GM19099 (cell line): Measurements from ENCODE around the gene MIA2.

Experiments used
- POLR2A ChIP-seq: IDR thresholded peaks from 3 replicates; pipeline ENCODE4 v1.6.1; 2011; ENCODE audit warnings: low read depth; ENCODE audit not compliant: insufficient read length; ENCODE audit errors: extremely low read depth

MIA2 gene

GRCh38 chr14:39368261-39368959 lies 134.7 kb downstream of the MIA2 start:
- TF ChIP-seq POLR2A = no peak

- no peak for TF ChIP-seq POLR2A
These were observed 135.3 kb downstream of the MIA2 start for GRCh38 chr14:39369029-39369428.

- no peak for TF ChIP-seq POLR2A
These were observed 136.7 kb downstream of the MIA2 start for GRCh38 chr14:39370415-39370814.

- no peak for TF ChIP-seq POLR2A
These were observed 138.9 kb downstream of the MIA2 start for GRCh38 chr14:39372656-39373055.

GRCh38 chr14:39374851-39375250 lies 141.1 kb downstream of the MIA2 start:
- TF ChIP-seq POLR2A = no peak

- no peak for TF ChIP-seq POLR2A
These were observed 143.1 kb downstream of the MIA2 start for GRCh38 chr14:39376667-39377403.

GRCh38 chr14:39381366-39381765 lies 147.7 kb downstream of the MIA2 start:
- TF ChIP-seq POLR2A = no peak

- TF ChIP-seq POLR2A = no peak
These were observed 148.7 kb downstream of the MIA2 start for GRCh38 chr14:39382463-39382862.

GRCh38 chr14:39383026-39383660 lies 149.4 kb downstream of the MIA2 start:
- TF ChIP-seq POLR2A = no peak

- TF ChIP-seq POLR2A = no peak
These were observed 150.0 kb downstream of the MIA2 start for GRCh38 chr14:39383741-39384140.

GRCh38 chr14:39384177-39384576 lies 150.5 kb downstream of the MIA2 start:
- no peak for TF ChIP-seq POLR2A

GRCh38 chr14:39393289-39393688 lies 159.6 kb downstream of the MIA2 start:
- no peak for TF ChIP-seq POLR2A

- no peak for TF ChIP-seq POLR2A
These were observed 162.0 kb downstream of the MIA2 start for GRCh38 chr14:39395555-39396254.

- no peak for TF ChIP-seq POLR2A
These were observed 162.7 kb downstream of the MIA2 start for GRCh38 chr14:39396448-39396847.

GRCh38 chr14:39398382-39398781 lies 164.7 kb downstream of the MIA2 start:
- no peak for TF ChIP-seq POLR2A
